GM13976 (cell line): ENCODE results near the gene BAIAP2L1.

ENCODE experiments used
- DNase-seq: peaks from one replicate; pipeline ENCODE4 v3.0.0; 2012; ENCODE audit warnings: low spot score
- CTCF ChIP-seq: IDR thresholded peaks from 2 replicates; pipeline ENCODE4 v1.5.1; 2012; ENCODE audit warnings: borderline replicate concordance, mild to moderate bottlenecking; ENCODE audit not compliant: insufficient read depth; ENCODE audit errors: extremely low read depth, missing control alignments, control extremely low read depth
- in situ Hi-C: fragments of 300-500 bp; cut with MboI; formaldehyde crosslinking; loops from one replicate; pipeline ENCODE4 v1.12.0; 2022; ENCODE audit warnings: low sequenced_read_pairs, mixed read lengths, inconsistent platforms; ENCODE audit not compliant: unreplicated experiment

The BAIAP2L1 gene

GRCh38 chr7:98357751-98358161 is 43.1 kb downstream of the BAIAP2L1 start:
- no peak for TF ChIP-seq CTCF
- in situ Hi-C loops = no loop called here
- DNase-seq = no peak

- DNase-seq = no peak
- in situ Hi-C loops = no loop called here
- TF ChIP-seq CTCF = no peak
These were observed 45.7 kb downstream of the BAIAP2L1 start for GRCh38 chr7:98355250-98355538.

- in situ Hi-C loops = no loop called here
- no peak for TF ChIP-seq CTCF
- DNase-seq = no peak
These were observed 46.2 kb downstream of the BAIAP2L1 start for GRCh38 chr7:98354511-98355249.

GRCh38 chr7:98354052-98354451 is 46.8 kb downstream of the BAIAP2L1 start:
- in situ Hi-C loops = no loop called here
- DNase-seq = no peak

GRCh38 chr7:98352621-98353020 is 48.3 kb downstream of the BAIAP2L1 start:
- no peak for TF ChIP-seq CTCF

More at GRCh38 chr7:98354052-98354451, 46.8 kb downstream of the BAIAP2L1 start:
- no peak for TF ChIP-seq CTCF

GRCh38 chr7:98351136-98351535 is 49.8 kb downstream of the BAIAP2L1 start:
- TF ChIP-seq CTCF = no peak
- in situ Hi-C loops = no loop called here
- no peak for DNase-seq

More at GRCh38 chr7:98352621-98353020, 48.3 kb downstream of the BAIAP2L1 start:
- in situ Hi-C loops = no loop called here
- DNase-seq = no peak
